HG03135 (cell line): ENCODE data around the gene C16orf74.

ENCODE experiments used
- ATAC-seq: cut with Tn5 transposase; IDR thresholded peaks from one replicate; pipeline ENCODE4 v1.9.1; 2021; ENCODE audit warnings: mild to moderate bottlenecking, moderate library complexity; ENCODE audit not compliant: unreplicated experiment

The C16orf74 gene

GRCh38 chr16:85719605-85720301 lies 31.1 kb downstream of the C16orf74 start:
- ATAC-seq: no peak

GRCh38 chr16:85718682-85719081 lies 32.2 kb downstream of the C16orf74 start:
- no peak for ATAC-seq

- no peak for ATAC-seq
Observed at GRCh38 chr16:85718153-85718477, 32.8 kb downstream of the C16orf74 start.

- ATAC-seq: no peak
Observed at GRCh38 chr16:85717393-85718152, 33.3 kb downstream of the C16orf74 start.

GRCh38 chr16:85716680-85717038 lies 34.2 kb downstream of the C16orf74 start:
- ATAC-seq: no peak

GRCh38 chr16:85716022-85716679 lies 34.7 kb downstream of the C16orf74 start:
- no peak for ATAC-seq

- ATAC-seq: no peak
Observed at GRCh38 chr16:85715169-85716021, 35.5 kb downstream of the C16orf74 start.

GRCh38 chr16:85712801-85713200 lies 38.1 kb downstream of the C16orf74 start:
- no peak for ATAC-seq

- no peak for ATAC-seq
Observed at GRCh38 chr16:85711982-85712587, 38.8 kb downstream of the C16orf74 start.

GRCh38 chr16:85710732-85711131 lies 40.2 kb downstream of the C16orf74 start:
- no peak for ATAC-seq

GRCh38 chr16:85709766-85710585 lies 40.9 kb downstream of the C16orf74 start:
- no peak for ATAC-seq

- ATAC-seq: no peak
Observed at GRCh38 chr16:85708338-85708737, 42.6 kb downstream of the C16orf74 start.

GRCh38 chr16:85707528-85708095 lies 43.3 kb downstream of the C16orf74 start:
- ATAC-seq: no peak

- ATAC-seq: no peak
Observed at GRCh38 chr16:85706449-85707034, 44.4 kb downstream of the C16orf74 start.

- ATAC-seq: no peak
Observed at GRCh38 chr16:85704900-85705846, 45.7 kb downstream of the C16orf74 start.

GRCh38 chr16:85704011-85704410 lies 46.9 kb downstream of the C16orf74 start:
- ATAC-seq: no peak

- ATAC-seq: no peak
Observed at GRCh38 chr16:85699628-85700027, 51.3 kb downstream of the C16orf74 start.

GRCh38 chr16:85698935-85699558 lies 51.8 kb downstream of the C16orf74 start:
- ATAC-seq: no peak
